ENCODE results near the gene CELA3B.

- TF ChIP-seq, protein P1, sequence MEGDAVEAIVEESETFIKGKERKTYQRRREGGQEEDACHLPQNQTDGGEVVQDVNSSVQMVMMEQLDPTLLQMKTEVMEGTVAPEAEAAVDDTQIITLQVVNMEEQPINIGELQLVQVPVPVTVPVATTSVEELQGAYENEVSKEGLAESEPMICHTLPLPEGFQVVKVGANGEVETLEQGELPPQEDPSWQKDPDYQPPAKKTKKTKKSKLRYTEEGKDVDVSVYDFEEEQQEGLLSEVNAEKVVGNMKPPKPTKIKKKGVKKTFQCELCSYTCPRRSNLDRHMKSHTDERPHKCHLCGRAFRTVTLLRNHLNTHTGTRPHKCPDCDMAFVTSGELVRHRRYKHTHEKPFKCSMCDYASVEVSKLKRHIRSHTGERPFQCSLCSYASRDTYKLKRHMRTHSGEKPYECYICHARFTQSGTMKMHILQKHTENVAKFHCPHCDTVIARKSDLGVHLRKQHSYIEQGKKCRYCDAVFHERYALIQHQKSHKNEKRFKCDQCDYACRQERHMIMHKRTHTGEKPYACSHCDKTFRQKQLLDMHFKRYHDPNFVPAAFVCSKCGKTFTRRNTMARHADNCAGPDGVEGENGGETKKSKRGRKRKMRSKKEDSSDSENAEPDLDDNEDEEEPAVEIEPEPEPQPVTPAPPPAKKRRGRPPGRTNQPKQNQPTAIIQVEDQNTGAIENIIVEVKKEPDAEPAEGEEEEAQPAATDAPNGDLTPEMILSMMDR (IDR thresholded peaks at IDR 0.05; ENCODE audit: borderline replicate concordance, extremely low read depth, low read length, poor library complexity, severe bottlenecking), result no peak
- no peak for TF ChIP-seq EZH2 (IDR thresholded peaks at IDR 0.05; ENCODE audit: borderline replicate concordance, low read depth, low read length, severe bottlenecking)
Measured at GRCh38 chr1:21940492-21940891, 36.3 kb upstream of the CELA3B start.
